ENCODE data around the gene SNAPC3.
"Not testable (repeated sequence)": the region's sequence is repeated elsewhere in the genome, so short reads cannot be mapped to it uniquely, and the experiment has no call there.

The SNAPC3 gene

DNA sequence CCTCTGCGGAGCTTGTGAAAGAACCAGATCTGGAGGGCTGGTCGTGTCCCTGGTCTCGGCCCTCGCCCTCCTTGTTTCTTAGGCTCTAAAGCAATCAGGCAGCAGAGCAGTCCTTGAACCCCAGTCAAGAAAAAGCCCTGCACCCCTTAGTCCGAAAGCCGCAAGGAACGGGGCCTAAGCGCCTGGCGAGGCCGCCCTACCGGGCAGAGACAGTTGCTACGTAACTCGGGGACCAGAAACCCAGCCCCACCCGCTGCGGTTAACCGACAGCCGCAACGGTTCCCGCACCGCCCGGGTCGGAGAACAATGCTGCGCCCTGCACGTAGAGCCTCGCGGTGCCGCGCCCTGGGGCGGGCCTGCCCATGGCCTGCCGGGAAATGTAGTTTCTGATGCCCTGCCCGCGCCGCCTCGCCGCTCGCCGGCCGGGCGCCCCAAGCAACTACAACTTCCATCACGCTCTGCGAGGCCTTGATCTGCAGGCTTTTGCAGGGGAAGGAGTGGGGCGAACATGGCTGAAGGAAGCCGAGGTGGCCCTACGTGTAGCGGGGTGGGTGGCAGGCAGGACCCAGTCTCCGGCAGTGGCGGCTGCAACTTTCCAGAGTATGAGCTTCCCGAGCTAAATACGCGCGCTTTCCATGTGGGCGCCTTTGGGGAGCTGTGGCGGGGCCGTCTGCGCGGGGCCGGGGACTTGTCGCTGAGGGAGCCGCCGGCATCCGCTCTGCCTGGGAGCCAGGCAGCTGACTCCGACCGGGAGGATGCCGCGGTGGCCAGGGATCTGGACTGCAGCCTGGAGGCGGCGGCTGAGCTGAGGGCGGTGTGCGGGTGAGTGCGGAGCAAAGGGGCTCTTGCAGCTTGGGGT lies at the start of gene SNAPC3:
SNAPC3 (plus strand) TSS at position 505 of the 859 bp plus-strand sequence; CDS start at position 509, 4 bp downstream.
- no peaks in the 10 kb centered on the region for H3K27me3 ChIP-seq (ENCODE audit: control insufficient read depth, insufficient read depth, low read length)
- H3K27ac ChIP-seq (ENCODE audit: low read depth, low read length): peak within 1 kb of the TSS; percentile 88
- peaks cover 34% of the 10 kb centered on the region for H3K36me3 ChIP-seq (ENCODE audit: control insufficient read depth, insufficient read depth, low read length)
- peak within 1 kb of the TSS; percentile 96 for H3K4me3 ChIP-seq (ENCODE audit: low read depth, low read length)
- no peaks in the 10 kb centered on the region for H3K9me3 ChIP-seq (ENCODE audit: control insufficient read depth, insufficient read depth, low read length)
- H3K9ac ChIP-seq (ENCODE audit: low read depth, low read length): peak within 1 kb of the TSS; percentile 83
- H3K4me1 ChIP-seq (ENCODE audit: control insufficient read depth, insufficient read depth, low read length): peaks cover 11% of the 10 kb centered on the region

DNA sequence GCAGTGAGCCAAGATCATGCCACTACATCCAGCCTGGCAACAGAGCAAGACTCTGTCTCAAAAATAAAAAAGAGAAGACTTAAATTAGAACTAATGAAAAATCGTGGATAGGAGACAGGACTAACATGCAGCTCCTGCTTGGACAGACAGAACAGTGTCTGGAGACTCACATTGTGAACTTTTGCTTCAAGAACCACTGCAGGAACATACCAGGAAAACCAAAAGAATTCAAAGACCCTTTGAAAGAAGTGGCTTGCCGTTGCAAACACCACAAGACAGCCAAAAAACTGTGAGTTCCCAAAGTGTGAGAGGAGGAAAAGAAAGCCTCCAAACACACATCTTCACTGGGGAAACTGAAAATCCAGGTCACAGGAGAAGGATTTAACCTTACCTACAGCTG lies 48.8 kb upstream of the SNAPC3 start:
- no peak overlapping the region for H3K9ac ChIP-seq (ENCODE audit: low read depth, low read length)
- H3K27me3 ChIP-seq (ENCODE audit: control insufficient read depth, insufficient read depth, low read length): no peaks in the 10 kb centered on the region
- H3K36me3 ChIP-seq (ENCODE audit: control insufficient read depth, insufficient read depth, low read length): no peaks in the 10 kb centered on the region
- H3K4me1 ChIP-seq (ENCODE audit: control insufficient read depth, insufficient read depth, low read length): no peaks in the 10 kb centered on the region
- no peak overlapping the region for H3K4me3 ChIP-seq (ENCODE audit: low read depth, low read length)
- H3K9me3 ChIP-seq (ENCODE audit: control insufficient read depth, insufficient read depth, low read length): no peaks in the 10 kb centered on the region
- no peak overlapping the region for H3K27ac ChIP-seq (ENCODE audit: low read depth, low read length)

DNA sequence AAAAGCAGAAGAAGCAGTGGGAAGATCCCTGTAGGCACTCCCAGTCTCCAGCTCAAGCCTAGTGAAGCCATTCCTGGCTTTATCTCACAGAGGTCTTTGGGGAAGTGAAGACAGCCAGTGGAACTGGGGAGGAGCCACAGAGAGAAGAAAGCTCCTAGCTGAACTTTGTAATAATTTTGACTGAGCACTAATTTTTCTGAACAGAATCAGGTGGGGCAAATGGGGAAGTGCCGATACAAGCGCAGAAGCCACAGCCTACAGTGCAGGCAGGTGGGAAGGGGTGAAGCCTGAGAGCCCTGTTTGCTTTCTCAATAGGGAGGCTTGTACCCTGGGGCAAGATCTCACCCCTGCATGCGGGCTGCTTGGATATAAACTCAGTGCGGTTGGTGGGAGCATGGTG lies 48.4 kb upstream of the SNAPC3 start:
- H3K27ac ChIP-seq (ENCODE audit: low read depth, low read length): no peak overlapping the region
- no peaks in the 10 kb centered on the region for H3K27me3 ChIP-seq (ENCODE audit: control insufficient read depth, insufficient read depth, low read length)
- H3K36me3 ChIP-seq (ENCODE audit: control insufficient read depth, insufficient read depth, low read length): no peaks in the 10 kb centered on the region
- H3K4me1 ChIP-seq (ENCODE audit: control insufficient read depth, insufficient read depth, low read length): no peaks in the 10 kb centered on the region
- H3K9ac ChIP-seq (ENCODE audit: low read depth, low read length): no peak overlapping the region
- H3K4me3 ChIP-seq (ENCODE audit: low read depth, low read length): no peak overlapping the region
- H3K9me3 ChIP-seq (ENCODE audit: control insufficient read depth, insufficient read depth, low read length): no peaks in the 10 kb centered on the region

DNA sequence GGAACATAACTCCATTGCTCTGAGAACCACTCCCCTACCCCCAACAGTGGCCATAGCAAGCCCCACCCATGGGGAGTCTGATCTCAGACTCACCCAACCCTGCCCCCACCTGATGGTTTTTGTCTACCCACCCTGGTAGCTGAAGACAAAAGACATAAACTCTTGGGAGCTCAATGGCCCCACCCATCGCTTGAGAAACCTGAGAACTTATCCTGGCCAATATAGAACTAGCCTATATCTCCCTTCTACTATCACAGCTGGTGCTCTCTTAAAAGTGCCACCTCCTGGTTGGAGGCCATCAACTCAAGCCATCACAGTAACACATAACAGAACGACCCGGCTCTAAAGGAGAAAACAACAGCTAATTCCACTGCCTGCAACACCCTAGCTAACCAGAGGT lies 47.9 kb upstream of the SNAPC3 start:
- no peak overlapping the region for H3K4me3 ChIP-seq (ENCODE audit: low read depth, low read length)
- H3K9me3 ChIP-seq (ENCODE audit: control insufficient read depth, insufficient read depth, low read length): no peaks in the 10 kb centered on the region

DNA sequence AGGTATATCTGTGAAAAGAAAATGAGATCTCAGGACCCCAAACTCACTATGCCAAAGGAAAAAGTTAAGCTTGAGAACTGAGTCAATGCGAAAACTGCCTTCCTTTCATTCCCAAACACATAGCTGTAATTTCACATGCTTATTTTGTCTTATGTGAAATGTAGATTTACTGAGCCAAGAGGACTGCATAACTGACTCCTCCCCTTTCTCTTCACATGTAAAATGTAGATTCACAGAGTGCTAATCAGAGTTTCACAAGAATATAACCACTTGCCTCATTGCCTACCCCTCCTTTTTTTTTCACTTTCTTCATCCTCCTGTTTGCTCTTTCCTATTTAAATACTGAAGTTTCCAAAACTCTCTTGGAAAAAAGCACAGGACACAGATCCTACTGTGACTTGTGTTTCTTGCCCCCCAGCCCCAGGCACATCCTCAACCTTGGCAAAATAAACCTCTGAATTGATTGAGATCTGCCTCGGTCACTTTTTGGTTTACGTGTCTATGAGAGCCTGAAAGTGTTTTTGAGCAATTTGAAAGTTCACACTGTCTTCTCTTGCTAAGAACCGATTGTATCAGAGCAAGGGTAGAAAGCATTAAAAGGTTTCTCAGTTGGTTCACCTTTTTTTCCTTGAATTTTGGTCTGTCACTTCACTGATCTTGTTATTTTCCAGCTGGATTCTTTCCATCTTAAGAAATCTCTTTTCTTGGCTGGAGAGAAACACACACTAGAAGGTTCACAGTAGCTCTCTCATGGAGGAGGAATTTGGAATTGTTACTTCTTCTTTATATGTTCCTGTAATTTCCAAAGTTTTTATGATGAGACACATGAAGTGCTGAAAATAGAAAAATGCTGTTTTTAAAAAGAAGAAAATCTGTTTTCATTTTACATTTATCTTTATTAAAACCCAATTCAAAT lies 44.8 kb upstream of the SNAPC3 start:
- H3K27me3 ChIP-seq (ENCODE audit: control insufficient read depth, insufficient read depth, low read length): no peaks in the 10 kb centered on the region
- H3K9ac ChIP-seq (ENCODE audit: low read depth, low read length): no peak overlapping the region
- no peaks in the 10 kb centered on the region for H3K4me1 ChIP-seq (ENCODE audit: control insufficient read depth, insufficient read depth, low read length)
- H3K27ac ChIP-seq (ENCODE audit: low read depth, low read length): no peak overlapping the region
- H3K9me3 ChIP-seq (ENCODE audit: control insufficient read depth, insufficient read depth, low read length): no peaks in the 10 kb centered on the region
- H3K36me3 ChIP-seq (ENCODE audit: control insufficient read depth, insufficient read depth, low read length): no peaks in the 10 kb centered on the region
- no peak overlapping the region for H3K4me3 ChIP-seq (ENCODE audit: low read depth, low read length)

More for the DNA sequence above, 47.9 kb upstream of the SNAPC3 start:
- H3K36me3 ChIP-seq (ENCODE audit: control insufficient read depth, insufficient read depth, low read length): no peaks in the 10 kb centered on the region
- no peak overlapping the region for H3K27ac ChIP-seq (ENCODE audit: low read depth, low read length)
- no peaks in the 10 kb centered on the region for H3K4me1 ChIP-seq (ENCODE audit: control insufficient read depth, insufficient read depth, low read length)
- no peaks in the 10 kb centered on the region for H3K27me3 ChIP-seq (ENCODE audit: control insufficient read depth, insufficient read depth, low read length)
- H3K9ac ChIP-seq (ENCODE audit: low read depth, low read length): no peak overlapping the region

DNA sequence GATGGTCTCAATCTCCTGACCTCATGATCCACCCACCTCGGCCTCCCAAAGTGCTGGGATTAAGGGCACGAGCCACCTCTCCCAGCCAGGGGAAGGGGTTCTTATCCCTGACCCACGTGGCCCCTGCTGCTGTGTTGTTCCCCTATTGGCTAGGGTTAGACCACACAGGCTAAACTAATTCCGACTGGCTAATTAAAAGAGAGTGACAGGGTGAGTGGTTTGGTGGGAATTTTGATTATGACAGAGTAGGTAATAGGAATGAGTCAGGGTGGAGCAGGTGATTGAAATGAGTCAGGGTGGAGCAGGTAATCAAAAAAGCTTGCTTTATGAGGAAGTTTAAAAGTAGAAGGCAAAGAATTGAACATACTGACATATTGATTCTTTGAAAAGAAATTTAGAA lies 43.4 kb upstream of the SNAPC3 start:
- H3K9me3 ChIP-seq (ENCODE audit: control insufficient read depth, insufficient read depth, low read length); H3K4me3 ChIP-seq (ENCODE audit: low read depth, low read length); H3K36me3 ChIP-seq (ENCODE audit: control insufficient read depth, insufficient read depth, low read length); H3K27me3 ChIP-seq (ENCODE audit: control insufficient read depth, insufficient read depth, low read length); H3K27ac ChIP-seq (ENCODE audit: low read depth, low read length); H3K9ac ChIP-seq (ENCODE audit: low read depth, low read length); H3K4me1 ChIP-seq (ENCODE audit: control insufficient read depth, insufficient read depth, low read length): not testable (repeated sequence)

DNA sequence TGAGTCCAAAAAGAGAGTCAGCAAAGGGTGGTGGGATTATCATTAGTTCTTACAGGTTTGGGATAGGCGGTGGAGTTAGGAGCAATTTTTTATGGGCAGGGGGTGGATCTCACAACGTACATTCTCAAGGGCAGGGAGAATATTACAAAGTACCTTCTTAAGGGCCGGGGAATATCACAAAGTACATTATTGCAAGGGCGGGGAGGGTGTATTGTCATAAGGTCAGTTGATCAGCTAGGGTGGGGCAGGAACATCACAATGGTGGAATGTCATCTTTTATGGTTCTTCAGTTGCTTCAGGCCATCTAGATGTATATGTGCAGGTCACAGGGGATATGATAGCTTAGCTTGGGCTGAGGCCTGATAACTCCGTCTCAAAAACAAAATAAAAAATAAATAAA lies 42.8 kb upstream of the SNAPC3 start:
- not testable (repeated sequence) for H3K4me1 ChIP-seq (ENCODE audit: control insufficient read depth, insufficient read depth, low read length); H3K9ac ChIP-seq (ENCODE audit: low read depth, low read length); H3K4me3 ChIP-seq (ENCODE audit: low read depth, low read length); H3K9me3 ChIP-seq (ENCODE audit: control insufficient read depth, insufficient read depth, low read length); H3K27me3 ChIP-seq (ENCODE audit: control insufficient read depth, insufficient read depth, low read length); H3K27ac ChIP-seq (ENCODE audit: low read depth, low read length); H3K36me3 ChIP-seq (ENCODE audit: control insufficient read depth, insufficient read depth, low read length)

DNA sequence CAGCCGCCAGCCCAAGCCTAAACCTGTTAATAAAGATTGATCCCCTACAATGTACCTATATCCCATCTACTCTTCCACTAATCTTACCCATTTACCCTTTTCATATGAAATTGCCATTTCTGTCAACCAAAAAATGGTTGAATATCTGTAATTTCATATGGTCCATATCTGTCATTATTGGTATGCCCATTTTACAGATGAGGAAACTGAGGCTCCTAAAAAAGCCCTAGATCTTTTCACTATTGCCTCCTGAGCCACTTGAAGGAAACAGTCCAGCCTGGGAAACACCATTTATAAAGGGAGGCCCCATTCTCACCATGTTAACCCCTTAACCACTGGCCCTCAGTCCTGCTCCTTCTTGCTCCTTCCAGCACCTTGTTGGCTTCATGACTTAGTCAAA lies 41.2 kb upstream of the SNAPC3 start:
- H3K27me3 ChIP-seq (ENCODE audit: control insufficient read depth, insufficient read depth, low read length): no peaks in the 10 kb centered on the region
- no peak overlapping the region for H3K9ac ChIP-seq (ENCODE audit: low read depth, low read length)
- no peaks in the 10 kb centered on the region for H3K4me1 ChIP-seq (ENCODE audit: control insufficient read depth, insufficient read depth, low read length)
- no peak overlapping the region for H3K27ac ChIP-seq (ENCODE audit: low read depth, low read length)
- H3K36me3 ChIP-seq (ENCODE audit: control insufficient read depth, insufficient read depth, low read length): no peaks in the 10 kb centered on the region
- no peaks in the 10 kb centered on the region for H3K9me3 ChIP-seq (ENCODE audit: control insufficient read depth, insufficient read depth, low read length)
- H3K4me3 ChIP-seq (ENCODE audit: low read depth, low read length): no peak overlapping the region

DNA sequence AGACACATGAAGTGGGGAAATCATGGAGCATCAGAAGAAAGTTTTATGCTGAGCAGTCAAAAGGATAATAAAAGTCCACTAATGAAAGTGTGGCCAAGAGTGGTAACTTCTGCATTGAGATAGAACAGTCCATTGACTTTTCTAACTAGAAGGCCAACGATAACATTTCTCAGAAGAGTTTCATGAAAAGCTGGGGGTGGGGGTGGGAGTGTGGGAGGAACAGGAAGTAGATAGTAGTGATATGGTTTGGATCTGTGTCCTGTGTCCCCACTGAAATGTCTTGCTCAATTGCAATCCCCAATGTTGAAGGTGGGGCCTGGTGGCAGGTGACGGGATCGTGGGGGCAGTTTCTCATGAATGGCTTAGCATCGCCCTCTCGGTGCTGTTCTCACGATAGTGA lies 36.2 kb upstream of the SNAPC3 start:
- Histone ChIP-seq H3K36me3 (ENCODE audit: control insufficient read depth, insufficient read depth, low read length) (no peaks in the 10 kb centered on the region), H3K4me3 (ENCODE audit: low read depth, low read length) (no peak overlapping the region), H3K9me3 (ENCODE audit: control insufficient read depth, insufficient read depth, low read length) (no peaks in the 10 kb centered on the region), H3K27me3 (ENCODE audit: control insufficient read depth, insufficient read depth, low read length) (no peaks in the 10 kb centered on the region), H3K9ac (ENCODE audit: low read depth, low read length) (no peak overlapping the region), H3K27ac (ENCODE audit: low read depth, low read length) (no peak overlapping the region), H3K4me1 (ENCODE audit: control insufficient read depth, insufficient read depth, low read length) (no peaks in the 10 kb centered on the region)

DNA sequence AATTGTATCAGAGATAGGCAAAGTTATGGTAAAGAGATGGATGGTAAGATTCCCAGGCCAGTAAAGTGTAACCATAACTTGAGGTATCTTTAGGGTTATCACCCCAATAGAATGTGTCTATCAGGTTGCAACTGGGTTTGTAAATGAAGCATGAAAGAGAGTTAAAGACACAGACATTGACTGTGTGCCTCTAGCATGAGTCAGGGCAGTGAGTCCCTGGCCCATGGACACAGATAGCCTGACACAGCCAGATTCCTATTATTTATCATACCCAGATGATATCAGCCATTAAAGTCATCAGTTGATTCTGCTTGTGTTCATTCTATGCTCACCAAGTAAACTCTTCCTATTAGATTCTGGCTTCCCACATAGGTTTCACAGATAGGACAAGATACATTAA lies 33.5 kb upstream of the SNAPC3 start:
- Histone ChIP-seq H3K27ac (ENCODE audit: low read depth, low read length) (no peak overlapping the region), H3K27me3 (ENCODE audit: control insufficient read depth, insufficient read depth, low read length) (no peaks in the 10 kb centered on the region), H3K4me1 (ENCODE audit: control insufficient read depth, insufficient read depth, low read length) (no peaks in the 10 kb centered on the region), H3K9me3 (ENCODE audit: control insufficient read depth, insufficient read depth, low read length) (no peaks in the 10 kb centered on the region), H3K9ac (ENCODE audit: low read depth, low read length) (no peak overlapping the region), H3K4me3 (ENCODE audit: low read depth, low read length) (no peak overlapping the region), H3K36me3 (ENCODE audit: control insufficient read depth, insufficient read depth, low read length) (no peaks in the 10 kb centered on the region)

DNA sequence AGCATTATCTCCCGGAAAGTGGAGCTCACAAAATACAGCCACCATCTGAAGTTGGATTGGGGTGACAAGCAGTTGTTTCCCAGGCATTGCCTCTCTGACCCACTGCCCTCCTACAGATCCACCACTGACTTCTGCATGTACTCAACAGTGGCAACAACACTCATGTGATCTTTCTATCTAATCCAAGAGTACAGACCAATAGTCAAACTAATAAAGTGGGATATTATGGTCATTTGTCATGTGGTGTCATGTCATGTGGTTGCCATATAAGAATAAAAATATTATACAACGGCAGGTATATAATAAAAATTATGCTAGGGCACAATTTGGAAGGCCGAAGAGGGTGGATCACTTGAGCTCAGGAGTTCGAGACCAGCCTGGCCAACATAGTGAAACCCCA lies 33.0 kb upstream of the SNAPC3 start:
- Histone ChIP-seq H3K9me3 (ENCODE audit: control insufficient read depth, insufficient read depth, low read length) (no peaks in the 10 kb centered on the region), H3K36me3 (ENCODE audit: control insufficient read depth, insufficient read depth, low read length) (no peaks in the 10 kb centered on the region), H3K9ac (ENCODE audit: low read depth, low read length) (no peak overlapping the region), H3K27me3 (ENCODE audit: control insufficient read depth, insufficient read depth, low read length) (no peaks in the 10 kb centered on the region), H3K4me3 (ENCODE audit: low read depth, low read length) (no peak overlapping the region), H3K27ac (ENCODE audit: low read depth, low read length) (no peak overlapping the region), H3K4me1 (ENCODE audit: control insufficient read depth, insufficient read depth, low read length) (no peaks in the 10 kb centered on the region)

Measured in HUES48 (cell line).